ENCODE data around the gene SLC25A11. TPM values are rescaled to one million over a fixed set of nuclear protein-coding genes. Genes with fewer than 3 reads are reported as not detected.

SLC25A11 gene
- total RNA-seq, 2 experiments from 2014 or later, result 70.5 to 72.5 TPM

DNA sequence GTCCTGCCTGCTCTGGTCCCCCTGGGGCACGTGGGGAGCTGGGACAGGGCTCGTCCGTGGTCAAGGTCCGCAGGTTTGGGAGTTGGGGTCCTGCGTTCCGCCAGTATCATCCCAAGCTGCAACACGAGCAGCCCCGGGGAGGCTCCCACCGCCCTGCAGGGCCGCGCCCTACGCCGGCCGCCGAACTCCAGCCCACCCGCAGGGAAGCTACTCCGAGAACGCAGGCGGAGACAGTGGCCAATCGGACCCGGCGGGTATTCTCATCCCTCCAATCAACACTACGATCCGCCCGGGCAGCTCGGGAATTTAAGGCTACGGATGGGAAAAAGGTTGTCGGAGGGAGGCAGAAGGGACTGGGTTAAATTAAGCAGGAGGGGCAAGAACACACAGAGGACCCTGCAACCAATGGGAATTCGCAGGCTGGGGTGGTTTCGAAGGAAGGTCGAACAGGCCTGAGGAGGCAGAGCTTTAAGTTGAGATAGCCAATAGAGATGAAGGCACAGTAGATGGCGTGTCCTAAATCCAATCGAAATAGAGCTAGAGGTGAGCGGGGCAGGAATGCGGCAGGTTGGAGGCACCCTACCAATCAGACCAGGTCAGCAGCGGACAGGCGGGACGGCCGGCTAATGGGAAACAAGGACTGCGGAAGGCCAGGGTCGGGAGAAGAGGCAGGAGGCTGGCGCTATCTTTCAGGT, 27.1 kb upstream of the SLC25A11 start:
- H3K9me3 Mint-ChIP-seq, result peaks cover 3% of the 10 kb centered on the region
- DNase-seq, result peak; percentile 97
- intact Hi-C loops (cut with micrococcal nuclease), result loop anchor here (1.0 to 5.0 kb wide), 3 partner anchors 19 to 65 kb away; partner anchors contain the start of genes PFN1, RNF167 and SLC25A11
- H3K27ac Mint-ChIP-seq, result no peak overlapping the region
- peaks cover 29% of the 10 kb centered on the region for H3K36me3 Mint-ChIP-seq
- no peak overlapping the region for H3K4me3 Mint-ChIP-seq
- ChIA-PET CTCF (interaction anchor here (0.6 to 2.9 kb wide), 13 partner anchors 14 to 401 kb away, joined by 3 to 12 read pairs (median 4); partner anchors contain the start of genes ENO3, RNF167, SLC25A11 and ZFP3), POLR2A (interaction anchor here (0.5 to 10.7 kb wide), 8 partner anchors 19 to 264 kb away, joined by 3 to 346 read pairs (median 4); partner anchors contain the start of genes CAMTA2, ENO3, INCA1 and KIF1C)
- H3K27me3 Mint-ChIP-seq, result no peaks in the 10 kb centered on the region
- H3K4me1 Mint-ChIP-seq (ENCODE audit: low read depth), result peaks cover 37% of the 10 kb centered on the region

DNA sequence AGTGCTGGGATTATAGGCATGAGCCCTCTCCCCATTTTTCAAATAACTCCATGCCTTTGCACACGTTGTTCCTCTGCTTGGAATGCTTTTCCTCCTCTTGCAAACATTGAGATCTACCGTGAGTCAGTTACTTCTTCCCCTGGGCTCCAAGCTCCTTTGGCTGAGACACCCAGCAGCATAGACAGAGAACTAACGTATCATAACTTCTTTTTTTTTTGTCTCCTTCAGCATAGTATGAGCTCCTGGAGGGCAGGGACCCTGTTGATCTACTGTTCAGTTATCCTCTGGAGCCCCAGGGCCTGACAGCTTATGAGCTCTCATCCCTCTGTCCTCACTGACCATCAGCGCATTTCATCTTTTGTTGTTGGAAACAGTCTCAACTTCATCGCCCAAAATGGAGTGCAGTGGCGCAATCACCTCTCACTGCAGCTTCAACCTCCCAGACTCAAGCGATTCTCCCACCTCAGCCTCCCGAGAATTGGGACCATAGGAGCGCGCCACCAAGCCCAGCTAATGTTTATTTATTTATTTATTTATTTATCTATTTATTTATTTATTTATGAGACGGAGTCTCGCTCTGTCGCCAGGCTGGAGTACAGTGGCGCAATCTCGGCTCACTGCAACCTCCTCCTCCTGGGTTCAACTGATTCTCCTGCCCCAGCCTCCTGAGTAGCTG, 25.6 kb upstream of the SLC25A11 start:
- peak overlapping the region; percentile 32 for H3K4me3 Mint-ChIP-seq

DNA sequence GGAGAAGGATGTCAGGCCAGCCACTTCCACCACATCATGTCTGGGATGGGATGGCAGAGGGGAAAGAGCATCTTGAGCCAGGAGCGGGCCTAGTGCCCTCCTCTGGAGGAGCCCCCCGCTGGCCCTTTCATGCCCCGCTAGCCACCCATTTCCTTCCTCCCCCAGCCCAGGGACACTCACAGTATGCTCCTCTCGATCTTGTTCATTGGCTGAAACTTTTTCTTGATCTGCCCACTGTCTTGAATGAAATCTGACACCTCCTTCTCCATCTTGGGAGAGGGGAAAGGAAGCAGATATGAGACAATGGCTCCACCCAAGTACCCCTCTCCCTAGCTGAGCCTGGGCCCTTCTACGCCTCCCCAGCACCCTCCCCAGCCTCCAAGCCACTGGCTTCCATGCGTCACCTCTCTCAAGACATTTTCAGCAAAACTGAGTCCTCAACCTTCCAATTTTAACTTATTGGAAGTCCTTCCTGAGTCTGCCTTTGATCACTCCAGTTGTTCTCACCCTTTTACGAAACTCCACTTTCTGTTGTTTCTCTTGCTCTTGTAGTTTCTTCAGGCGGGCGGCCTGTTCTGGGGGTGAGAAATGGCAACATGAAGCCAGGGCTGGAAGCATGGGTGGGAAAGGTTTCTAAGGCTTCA, 20.6 kb upstream of the SLC25A11 start:
- H3K4me1 Mint-ChIP-seq (ENCODE audit: low read depth), result peaks cover 11% of the 10 kb centered on the region
- H3K4me3 Mint-ChIP-seq, result no peak overlapping the region
- H3K27me3 Mint-ChIP-seq, result no peaks in the 10 kb centered on the region
- ChIA-PET POLR2A (interaction anchor here (1.6 kb wide), 1 partner anchor 15 kb away, joined by 3 read pairs; no protein-coding TSS in a partner anchor), CTCF (interaction anchor here (1.5 kb wide), 1 partner anchor 52 kb away, joined by 3 read pairs; no protein-coding TSS in a partner anchor)
- H3K9me3 Mint-ChIP-seq, result peaks cover 2% of the 10 kb centered on the region
- DNase-seq, result no peak
- peaks cover 11% of the 10 kb centered on the region for H3K36me3 Mint-ChIP-seq
- H3K27ac Mint-ChIP-seq, result no peak overlapping the region
- intact Hi-C loops (cut with micrococcal nuclease), result no loop called here

More for the DNA sequence above, 25.6 kb upstream of the SLC25A11 start:
- intact Hi-C loops (cut with micrococcal nuclease), result loop anchor here (5.0 kb wide), 1 partner anchor 67 kb away; no protein-coding TSS in a partner anchor
- DNase-seq, result no peak
- POLR2A ChIA-PET, result interaction anchor here (0.6 to 10.7 kb wide), 3 partner anchors 15 to 21 kb away, joined by 3 to 346 read pairs (median 32); partner anchors contain the start of genes CAMTA2, ENO3, PFN1 and RNF167
- H3K9me3 Mint-ChIP-seq, result peaks cover 3% of the 10 kb centered on the region
- peaks cover 29% of the 10 kb centered on the region for H3K4me1 Mint-ChIP-seq (ENCODE audit: low read depth)
- no peaks in the 10 kb centered on the region for H3K27me3 Mint-ChIP-seq
- CTCF ChIA-PET, result interaction anchor here (0.9 to 2.9 kb wide), 5 partner anchors 15 to 25 kb away, joined by 3 to 10 read pairs (median 4); partner anchors contain the start of genes RNF167 and SLC25A11
- H3K36me3 Mint-ChIP-seq, result peaks cover 26% of the 10 kb centered on the region
- peak overlapping the region; percentile 29 for H3K27ac Mint-ChIP-seq

DNA sequence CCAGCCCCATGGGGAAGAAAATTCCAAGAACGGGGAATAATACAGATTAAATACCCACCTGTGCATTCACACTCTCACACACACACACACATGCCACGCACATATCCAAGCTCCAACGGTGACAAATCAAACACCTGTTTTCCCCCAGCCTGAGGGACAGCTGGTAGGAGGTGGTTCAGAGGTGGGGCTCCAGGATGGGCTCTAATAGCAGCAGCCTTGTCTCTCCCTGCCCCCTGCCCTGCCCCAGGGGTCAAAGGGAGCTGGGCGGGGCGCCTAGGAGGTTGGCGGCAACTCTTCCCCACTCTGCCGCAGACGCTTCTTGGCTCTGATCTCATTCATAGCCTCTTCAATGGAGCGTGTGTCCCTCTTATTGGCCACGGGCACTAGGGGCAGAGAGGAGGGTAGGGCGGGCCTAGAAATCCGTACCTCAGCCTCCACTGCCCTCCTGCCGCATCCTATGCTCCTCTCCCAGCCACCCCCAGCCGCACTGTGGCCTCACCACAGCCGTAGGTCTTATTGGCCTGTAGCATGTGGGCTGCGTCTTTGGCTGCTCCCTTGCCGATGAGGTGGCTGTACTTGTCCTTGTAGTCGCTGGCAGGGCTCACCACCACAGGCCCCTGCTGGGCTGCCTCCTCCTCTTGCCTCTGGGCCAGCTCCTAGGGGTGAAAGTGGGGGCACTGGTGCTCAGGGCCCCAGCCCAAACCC, 19.6 kb upstream of the SLC25A11 start:
- H3K27me3 Mint-ChIP-seq, result no peaks in the 10 kb centered on the region
- ChIA-PET CTCF (interaction anchor here (1.5 kb wide), 1 partner anchor 51 kb away, joined by 3 read pairs; no protein-coding TSS in a partner anchor), POLR2A (interaction anchor here (0.8 to 1.6 kb wide), 2 partner anchors 9 to 14 kb away, joined by 3 read pairs; partner anchors contain the start of gene ENO3)
- H3K9me3 Mint-ChIP-seq, result no peaks in the 10 kb centered on the region
- H3K36me3 Mint-ChIP-seq, result peaks cover 7% of the 10 kb centered on the region
- intact Hi-C loops (cut with micrococcal nuclease), result no loop called here
- no peak for DNase-seq
- H3K27ac Mint-ChIP-seq, result no peak overlapping the region
- no peak overlapping the region for H3K4me3 Mint-ChIP-seq
- peaks cover 6% of the 10 kb centered on the region for H3K4me1 Mint-ChIP-seq (ENCODE audit: low read depth)

DNA sequence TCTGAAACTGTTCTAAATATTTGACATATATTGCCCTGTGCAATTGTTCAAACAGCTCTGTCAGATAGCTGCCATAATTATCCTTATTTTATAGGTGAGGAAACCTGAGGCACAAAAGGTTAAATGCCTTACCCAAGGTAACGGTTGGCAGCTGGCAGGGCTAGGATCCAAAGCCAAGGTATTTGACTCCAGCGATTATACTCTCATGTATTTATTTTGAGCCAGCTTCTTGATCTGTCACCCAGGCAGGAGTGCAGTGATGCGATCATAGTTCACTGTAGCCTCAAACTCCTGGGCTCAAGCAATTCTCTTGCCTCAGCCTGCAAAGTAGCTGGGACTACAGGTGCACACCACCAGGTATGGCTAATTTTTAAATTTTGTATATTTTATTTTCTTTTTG, 18.3 kb upstream of the SLC25A11 start:
- Mint-ChIP-seq H3K4me3 (no peak overlapping the region), H3K27ac (no peak overlapping the region), H3K4me1 (ENCODE audit: low read depth) (peaks cover 6% of the 10 kb centered on the region), H3K27me3 (no peaks in the 10 kb centered on the region), H3K9me3 (no peaks in the 10 kb centered on the region), H3K36me3 (peaks cover 7% of the 10 kb centered on the region)
- intact Hi-C loops (cut with micrococcal nuclease), result no loop called here
- no peak for DNase-seq
- ChIA-PET POLR2A (interaction anchor here (21.0 kb wide), 1 partner anchor 8 kb away, joined by 346 read pairs; the partner anchor contains the start of gene SPAG7), CTCF (interaction anchor here (0.6 kb wide), 1 partner anchor 18 kb away, joined by 4 read pairs; the partner anchor contains the start of genes RNF167 and SLC25A11)

DNA sequence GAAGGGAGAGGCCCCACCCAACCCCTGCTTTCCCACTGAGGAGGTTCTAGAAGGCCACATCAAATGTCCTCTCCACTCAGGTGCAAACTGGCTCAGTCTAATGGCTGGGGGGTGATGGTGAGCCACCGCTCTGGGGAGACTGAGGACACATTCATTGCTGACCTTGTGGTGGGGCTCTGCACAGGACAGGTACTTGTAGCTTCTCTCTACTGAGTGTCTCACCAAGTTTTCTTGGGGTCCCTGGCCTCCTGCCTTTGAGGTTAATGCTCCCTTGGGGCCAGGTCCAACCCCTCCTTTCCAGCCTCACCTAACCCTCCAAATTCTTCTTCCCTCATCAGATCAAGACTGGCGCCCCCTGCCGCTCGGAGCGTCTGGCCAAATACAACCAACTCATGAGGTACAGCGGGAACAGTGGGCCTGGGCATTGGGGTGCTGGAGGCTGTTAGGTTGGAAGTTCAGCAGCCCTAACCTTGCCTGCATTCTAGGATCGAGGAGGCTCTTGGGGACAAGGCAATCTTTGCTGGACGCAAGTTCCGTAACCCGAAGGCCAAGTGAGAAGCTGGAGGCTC, 16.7 kb upstream of the SLC25A11 start:
- peak; percentile 62 for DNase-seq
- no peaks in the 10 kb centered on the region for H3K9me3 Mint-ChIP-seq

DNA sequence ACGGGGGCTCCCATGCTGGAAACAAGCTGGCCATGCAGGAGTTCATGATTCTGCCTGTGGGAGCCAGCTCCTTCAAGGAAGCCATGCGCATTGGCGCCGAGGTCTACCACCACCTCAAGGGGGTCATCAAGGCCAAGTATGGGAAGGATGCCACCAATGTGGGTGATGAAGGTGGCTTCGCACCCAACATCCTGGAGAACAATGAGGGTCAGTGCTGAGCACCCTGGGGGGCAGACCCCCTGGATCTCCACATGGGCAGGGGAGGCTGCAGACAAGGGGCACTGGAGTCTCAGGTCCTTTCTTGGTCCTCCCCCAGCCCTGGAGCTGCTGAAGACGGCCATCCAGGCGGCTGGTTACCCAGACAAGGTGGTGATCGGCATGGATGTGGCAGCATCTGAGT, 15.2 kb upstream of the SLC25A11 start:
- ChIA-PET CTCF (interaction anchor here (0.6 to 1.3 kb wide), 4 partner anchors 15 to 199 kb away, joined by 3 to 4 read pairs (median 3); no protein-coding TSS in a partner anchor), POLR2A (interaction anchor here (0.6 to 21.0 kb wide), 2 partner anchors 11 to 812 kb away, joined by 3 to 346 read pairs; partner anchors contain the start of gene SPAG7)
- Mint-ChIP-seq H3K4me3 (no peak overlapping the region), H3K4me1 (ENCODE audit: low read depth) (peaks cover 21% of the 10 kb centered on the region), H3K27me3 (no peaks in the 10 kb centered on the region), H3K9me3 (no peaks in the 10 kb centered on the region), H3K27ac (no peak overlapping the region), H3K36me3 (peaks cover 2% of the 10 kb centered on the region)
- intact Hi-C loops (cut with micrococcal nuclease), result no loop called here
- DNase-seq, result no peak

More for the DNA sequence above, 16.7 kb upstream of the SLC25A11 start:
- ChIA-PET CTCF (interaction anchor here (0.7 to 1.5 kb wide), 3 partner anchors 16 to 30 kb away, joined by 3 to 7 read pairs (median 4); partner anchors contain the start of genes RNF167 and SLC25A11), POLR2A (interaction anchor here (21.0 kb wide), 1 partner anchor 10 kb away, joined by 346 read pairs; the partner anchor contains the start of gene SPAG7)
- no peaks in the 10 kb centered on the region for H3K27me3 Mint-ChIP-seq
- no peak overlapping the region for H3K27ac Mint-ChIP-seq
- intact Hi-C loops (cut with micrococcal nuclease), result no loop called here
- peaks cover 10% of the 10 kb centered on the region for H3K4me1 Mint-ChIP-seq (ENCODE audit: low read depth)
- peaks cover 6% of the 10 kb centered on the region for H3K36me3 Mint-ChIP-seq
- H3K4me3 Mint-ChIP-seq, result no peak overlapping the region

DNA sequence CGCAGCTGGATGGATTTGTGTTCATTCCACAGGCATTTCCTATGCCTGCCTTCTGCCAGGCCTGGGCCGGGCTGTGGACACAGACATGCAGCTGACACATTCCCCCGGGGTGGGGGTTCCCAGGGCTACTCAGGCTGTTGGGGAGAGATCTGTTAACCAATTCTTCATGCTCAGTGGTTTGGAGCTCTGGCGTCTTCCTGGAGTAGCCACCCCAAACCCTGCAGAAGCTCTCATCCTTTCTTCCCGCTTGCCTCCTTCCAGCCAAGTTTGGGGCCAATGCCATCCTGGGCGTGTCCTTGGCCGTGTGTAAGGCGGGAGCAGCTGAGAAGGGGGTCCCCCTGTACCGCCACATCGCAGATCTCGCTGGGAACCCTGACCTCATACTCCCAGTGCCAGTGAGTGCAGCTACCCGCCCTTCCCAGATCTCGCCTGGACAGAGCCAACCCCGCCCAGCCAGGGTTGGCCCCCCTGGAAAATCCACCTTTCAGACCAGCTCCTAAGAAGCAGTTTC, 13.7 kb upstream of the SLC25A11 start:
- H3K27me3 Mint-ChIP-seq, result no peaks in the 10 kb centered on the region
- H3K27ac Mint-ChIP-seq, result no peak overlapping the region
- no peak for DNase-seq
- peaks cover 21% of the 10 kb centered on the region for H3K4me1 Mint-ChIP-seq (ENCODE audit: low read depth)
- H3K4me3 Mint-ChIP-seq, result no peak overlapping the region
- CTCF ChIA-PET, result interaction anchor here (1.3 to 2.3 kb wide), 2 partner anchors 27 to 108 kb away, joined by 3 to 6 read pairs; no protein-coding TSS in a partner anchor
- no peaks in the 10 kb centered on the region for H3K9me3 Mint-ChIP-seq
- POLR2A ChIA-PET, result interaction anchor here (0.8 to 21.0 kb wide), 3 partner anchors 9 to 13 kb away, joined by 3 to 346 read pairs (median 3); partner anchors contain the start of gene SPAG7
- no peaks in the 10 kb centered on the region for H3K36me3 Mint-ChIP-seq
- intact Hi-C loops (cut with micrococcal nuclease), result no loop called here

DNA sequence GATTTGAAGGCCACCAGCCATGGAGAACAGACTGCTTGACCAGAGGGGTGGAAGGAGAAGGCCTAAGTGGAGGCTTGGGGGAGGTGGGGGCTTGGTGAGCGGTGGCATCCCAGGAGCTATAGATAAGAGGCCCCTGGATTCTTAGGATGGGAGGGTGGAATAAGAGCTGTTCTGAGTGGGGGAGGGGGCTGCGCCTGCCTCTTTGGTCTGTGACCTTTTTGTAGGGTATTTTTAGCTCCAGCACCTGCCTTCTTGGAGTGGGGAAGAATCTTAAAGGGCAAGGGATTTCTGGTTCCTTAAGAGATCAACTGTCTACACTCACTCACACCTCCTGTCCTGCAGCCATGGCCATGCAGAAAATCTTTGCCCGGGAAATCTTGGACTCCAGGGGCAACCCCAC, 11.6 kb upstream of the SLC25A11 start:
- DNase-seq, result no peak
- H3K4me3 Mint-ChIP-seq, result peak overlapping the region; percentile 88
- POLR2A ChIA-PET, result interaction anchor here (1.2 to 21.0 kb wide), 3 partner anchors 12 to 43 kb away, joined by 3 to 346 read pairs (median 64); partner anchors contain the start of genes RNF167, SLC25A11 and SPAG7
- peak overlapping the region; percentile 97 for H3K27ac Mint-ChIP-seq
- no peaks in the 10 kb centered on the region for H3K9me3 Mint-ChIP-seq
- no peaks in the 10 kb centered on the region for H3K27me3 Mint-ChIP-seq
- CTCF ChIA-PET, result interaction anchor here (0.7 to 2.3 kb wide), 3 partner anchors 11 to 110 kb away, joined by 3 to 6 read pairs (median 3); partner anchors contain the start of genes RNF167, SLC25A11 and SPAG7
- intact Hi-C loops (cut with micrococcal nuclease), result no loop called here
- H3K36me3 Mint-ChIP-seq, result peaks cover 12% of the 10 kb centered on the region
- H3K4me1 Mint-ChIP-seq (ENCODE audit: low read depth), result peaks cover 23% of the 10 kb centered on the region

DNA sequence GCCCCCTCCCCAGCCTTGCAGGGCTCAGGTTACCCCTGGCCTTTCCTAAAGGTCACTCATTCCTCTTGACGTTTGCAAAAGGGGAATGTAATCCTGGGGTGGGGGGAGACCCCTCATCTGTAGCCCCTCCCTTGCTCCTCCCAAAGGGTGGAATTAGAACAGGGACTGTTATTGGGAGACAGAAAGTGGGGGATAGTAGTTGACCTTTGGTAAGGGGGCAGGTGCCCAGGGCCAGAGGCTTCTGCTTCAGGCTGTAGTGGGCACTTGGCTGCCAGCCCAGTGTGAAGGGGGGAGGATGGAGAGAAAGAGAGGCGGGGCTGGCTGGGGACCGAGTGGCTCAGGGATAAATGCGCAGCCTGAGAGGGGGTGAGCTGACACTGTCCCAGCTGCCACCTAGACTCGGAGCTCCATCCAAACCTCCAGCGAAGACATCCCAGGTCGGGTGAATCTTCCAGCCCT, 10.9 kb upstream of the SLC25A11 start, which contains the start of gene ENO3:
Gene ENO3, plus strand, starts transcription at position 374 of the 459 bp plus-strand sequence. CDS start 711 bp downstream, outside the sequence.
- Mint-ChIP-seq H3K4me1 (ENCODE audit: low read depth) (peaks cover 23% of the 10 kb centered on the region), H3K4me3 (peak within 1 kb of the TSS; percentile 88), H3K27me3 (no peaks in the 10 kb centered on the region), H3K27ac (peak within 1 kb of the TSS; percentile 97), H3K36me3 (peaks cover 19% of the 10 kb centered on the region), H3K9me3 (no peaks in the 10 kb centered on the region)
- intact Hi-C loops (cut with micrococcal nuclease), result no loop called here
- DNase-seq, result no peak
- ChIA-PET CTCF (interaction anchor here (0.6 to 1.6 kb wide), 3 partner anchors 16 to 112 kb away, joined by 3 read pairs; partner anchors contain the start of gene SPAG7), POLR2A (interaction anchor here (0.5 to 21.0 kb wide), 7 partner anchors 9 to 104 kb away, joined by 3 to 346 read pairs (median 3); partner anchors contain the start of genes C17orf107, RNF167, SLC25A11 and SPAG7)

Data from activated CD4-positive, alpha-beta memory T cell treated with anti-CD3 and anti-CD28 coated beads for 36 hours (primary cell).